ENCODE results near the gene LIN7A.
"Not testable (repeated sequence)": the region's sequence is repeated elsewhere in the genome, so short reads cannot be mapped to it uniquely, and the experiment has no call there.

The LIN7A gene

DNA sequence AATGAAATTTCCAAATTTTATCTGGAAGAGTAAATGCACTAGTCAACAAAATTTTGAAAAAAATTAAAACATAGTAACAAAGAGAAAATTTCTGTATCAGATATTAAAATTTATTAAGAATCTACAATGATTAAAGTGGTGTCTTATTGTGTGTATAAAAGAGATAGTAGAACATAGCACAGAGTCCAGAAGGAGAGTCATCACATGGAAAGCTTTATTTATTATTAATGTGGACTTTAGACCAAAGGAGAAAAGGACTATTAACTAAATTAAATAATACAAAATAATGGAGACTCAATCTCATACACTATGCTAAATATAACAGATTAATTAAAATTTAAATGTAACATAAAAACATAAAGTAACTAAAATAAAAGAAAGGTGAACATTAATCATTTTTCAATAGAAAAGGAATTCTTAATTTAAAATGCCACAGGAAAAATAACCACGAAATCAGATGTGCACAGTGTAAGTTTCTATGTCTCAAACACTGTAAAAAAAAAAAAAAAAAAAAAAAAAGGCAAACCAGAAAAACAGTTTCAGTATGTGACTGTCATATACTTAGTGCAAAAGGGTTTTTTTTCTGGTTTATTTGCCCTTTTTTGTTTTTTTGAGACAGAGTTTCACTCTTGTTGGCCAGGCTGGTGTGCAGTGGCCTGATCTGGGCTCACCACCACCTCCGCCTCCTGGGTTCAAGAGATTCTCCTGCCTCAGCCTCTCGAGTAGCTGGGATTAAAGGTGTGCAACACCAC, 125.6 kb downstream of the LIN7A start:
- no peak for DNase-seq (ENCODE audit: low read depth in 2 of 2, low spot score in 1 of 2)

GRCh38 chr12:80810874-80811273, 126.9 kb downstream of the LIN7A start:
- no peak for DNase-seq (ENCODE audit: low read depth in 2 of 2, low spot score in 1 of 2)

GRCh38 chr12:80807640-80808288, 130.0 kb downstream of the LIN7A start:
- DNase-seq (ENCODE audit: low read depth in 2 of 2, low spot score in 1 of 2): no peak

GRCh38 chr12:80805106-80805505, 132.6 kb downstream of the LIN7A start:
- no peak for DNase-seq (ENCODE audit: low read depth in 2 of 2, low spot score in 1 of 2)

GRCh38 chr12:80802652-80803400, 134.9 kb downstream of the LIN7A start:
- DNase-seq (ENCODE audit: low read depth in 2 of 2, low spot score in 1 of 2): no peak

- no peak for DNase-seq (ENCODE audit: low read depth in 2 of 2, low spot score in 1 of 2)
Measured at GRCh38 chr12:80798281-80798680, 139.5 kb downstream of the LIN7A start.

DNA sequence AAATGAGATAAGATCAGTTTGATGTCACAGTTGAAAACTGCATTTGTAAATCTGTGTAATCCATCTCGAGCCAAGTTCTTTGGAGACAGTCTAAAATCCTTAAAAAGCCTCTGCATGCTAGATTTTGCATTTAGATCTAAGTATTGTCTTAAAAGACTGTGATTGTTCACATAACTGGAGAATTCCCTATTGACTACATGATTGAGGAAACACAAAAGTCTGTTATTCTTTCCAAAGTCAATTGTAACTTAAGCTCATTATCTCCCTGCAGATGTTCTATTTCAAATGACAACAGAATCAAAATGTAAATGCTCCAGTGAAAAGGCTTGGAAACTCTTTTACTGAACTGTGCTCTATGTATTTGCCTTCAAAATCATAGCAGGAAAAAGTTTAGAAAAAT, 143.2 kb downstream of the LIN7A start:
- DNase-seq (ENCODE audit: low read depth in 2 of 2, low spot score in 1 of 2): no peak

GRCh38 chr12:80792861-80793260, 144.9 kb downstream of the LIN7A start:
- no peak for DNase-seq (ENCODE audit: low read depth in 2 of 2, low spot score in 1 of 2)

DNA sequence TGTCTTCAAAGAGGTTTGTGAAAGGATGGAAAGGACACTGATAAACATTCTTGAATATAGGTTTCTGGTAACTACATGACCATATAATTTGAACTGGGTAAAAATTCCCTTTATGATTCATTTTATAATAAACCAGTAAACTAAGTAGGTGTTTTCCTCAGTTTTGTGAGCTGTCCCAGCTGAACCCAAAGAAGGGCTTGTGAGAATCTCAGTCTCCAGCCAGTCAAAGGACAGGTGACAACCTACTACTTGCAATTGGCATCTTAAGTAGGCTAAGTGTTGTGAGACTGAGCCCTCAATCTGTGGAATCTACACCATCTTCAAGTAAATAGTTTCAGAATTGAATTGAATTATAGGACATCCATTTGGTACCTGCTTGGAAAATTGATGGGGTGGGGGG, 145.9 kb downstream of the LIN7A start:
- no peak for DNase-seq (ENCODE audit: low read depth in 2 of 2, low spot score in 1 of 2)

DNA sequence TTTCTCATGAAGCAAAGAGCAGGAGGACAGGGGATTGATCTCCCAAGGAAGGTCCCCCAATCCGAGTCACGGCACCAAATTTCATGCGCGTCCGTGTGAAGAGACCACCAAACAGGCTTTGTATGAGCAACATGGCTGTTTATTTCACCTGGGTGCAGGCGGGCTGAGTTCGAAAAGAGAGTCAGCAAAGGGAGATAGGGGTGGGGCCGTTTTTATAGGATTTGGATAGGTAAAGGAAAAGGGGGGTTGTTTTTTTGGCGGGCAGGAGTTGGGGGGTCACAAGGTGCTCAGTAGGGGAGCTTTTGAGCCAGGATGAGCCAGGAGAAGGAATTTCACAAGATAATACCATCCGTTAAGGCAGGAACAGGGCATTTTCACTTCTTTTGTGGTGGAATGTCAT, 149.3 kb downstream of the LIN7A start:
- DNase-seq (ENCODE audit: low read depth in 2 of 2, low spot score in 1 of 2): not testable (repeated sequence)

- DNase-seq (ENCODE audit: low read depth in 2 of 2, low spot score in 1 of 2): not testable (repeated sequence)
Measured at GRCh38 chr12:80782963-80783470, 154.7 kb downstream of the LIN7A start.

DNA sequence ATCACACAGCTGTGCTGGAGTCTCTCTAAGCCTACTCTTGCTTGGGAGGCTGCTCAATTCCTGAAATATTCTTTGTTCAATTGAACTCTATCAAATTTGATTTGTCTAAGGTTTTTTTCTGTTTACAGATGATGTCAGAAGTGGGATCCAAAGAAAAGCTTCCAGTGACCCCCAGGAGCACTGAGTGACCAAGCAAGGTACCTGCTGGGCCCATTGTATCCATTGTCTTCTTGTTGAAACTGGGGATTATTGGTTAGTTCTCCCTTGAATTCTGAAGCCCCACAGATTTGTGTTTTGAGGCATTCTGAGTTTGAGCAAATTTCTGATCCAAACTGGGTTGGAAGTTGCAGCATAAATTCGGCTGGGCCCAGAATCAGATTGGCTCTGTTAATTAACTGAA, 156.4 kb downstream of the LIN7A start:
- DNase-seq (ENCODE audit: low read depth in 2 of 2, low spot score in 1 of 2): no peak

- no peak for DNase-seq (ENCODE audit: low read depth in 2 of 2, low spot score in 1 of 2)
Measured at GRCh38 chr12:80780746-80781145, 157.0 kb downstream of the LIN7A start.

GRCh38 chr12:80778005-80778541, 159.7 kb downstream of the LIN7A start:
- no peak for DNase-seq (ENCODE audit: low read depth in 2 of 2, low spot score in 1 of 2)

DNA sequence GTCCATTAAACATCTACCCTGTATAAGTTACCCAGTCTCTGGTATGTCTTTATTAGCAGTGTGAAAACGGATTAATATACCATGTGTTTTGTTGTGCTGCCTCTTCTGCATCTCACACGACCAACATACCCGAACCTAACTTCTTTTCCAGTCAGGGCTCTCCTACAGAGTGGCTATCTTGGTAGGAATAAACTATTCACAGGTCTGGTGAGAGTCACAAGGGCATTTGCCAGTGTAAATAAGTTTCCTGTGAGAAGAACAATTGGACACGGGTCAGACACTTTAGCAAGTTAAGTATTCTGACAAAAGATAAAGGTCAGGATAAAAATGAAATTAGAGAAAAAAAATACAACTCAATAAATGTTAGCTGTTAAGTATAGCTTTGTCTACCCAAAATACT, 160.1 kb downstream of the LIN7A start:
- no peak for DNase-seq (ENCODE audit: low read depth in 2 of 2, low spot score in 1 of 2)

DNA sequence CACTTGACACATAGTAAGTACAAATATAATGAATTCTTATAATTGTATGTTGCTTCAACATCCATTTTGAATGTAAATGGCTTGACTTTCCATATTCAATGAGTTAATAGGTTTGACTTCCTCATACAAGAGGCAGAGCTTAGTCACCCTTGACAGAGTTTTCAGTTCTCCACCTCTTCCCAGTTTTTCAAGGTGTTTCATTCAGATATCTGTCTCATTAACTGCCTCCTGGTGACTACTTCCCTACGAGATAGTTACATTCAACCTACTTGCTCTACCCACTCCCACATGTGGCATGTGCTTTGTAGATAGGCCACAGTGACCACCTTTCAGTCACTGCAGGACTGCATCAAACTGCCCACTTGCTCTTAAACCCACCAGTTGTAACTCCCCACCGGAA, 161.0 kb downstream of the LIN7A start:
- DNase-seq (ENCODE audit: low read depth in 2 of 2, low spot score in 1 of 2): no peak

DNA sequence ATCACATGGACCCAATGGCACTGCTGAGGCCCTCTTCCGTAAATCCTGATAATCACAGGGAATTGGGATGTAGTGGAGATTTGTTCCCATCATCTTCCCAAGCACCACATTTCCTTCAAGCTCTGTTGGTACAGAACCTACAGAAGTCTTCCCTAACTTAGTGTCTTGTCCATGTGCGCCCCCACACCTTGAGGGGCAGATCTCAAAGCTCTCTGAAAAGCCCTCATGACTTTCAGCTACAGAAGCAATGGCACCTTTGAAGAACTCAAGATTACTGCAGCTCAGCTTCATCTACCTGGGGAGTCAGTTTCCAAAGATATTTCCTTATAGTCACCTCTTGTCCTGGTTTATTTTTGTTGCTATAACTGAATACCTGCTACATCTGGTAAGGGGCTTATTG, 166.8 kb downstream of the LIN7A start:
- no peak for DNase-seq (ENCODE audit: low read depth in 2 of 2, low spot score in 1 of 2)

- no peak for DNase-seq (ENCODE audit: low read depth in 2 of 2, low spot score in 1 of 2)
Measured at GRCh38 chr12:80769553-80770140, 168.1 kb downstream of the LIN7A start.

DNA sequence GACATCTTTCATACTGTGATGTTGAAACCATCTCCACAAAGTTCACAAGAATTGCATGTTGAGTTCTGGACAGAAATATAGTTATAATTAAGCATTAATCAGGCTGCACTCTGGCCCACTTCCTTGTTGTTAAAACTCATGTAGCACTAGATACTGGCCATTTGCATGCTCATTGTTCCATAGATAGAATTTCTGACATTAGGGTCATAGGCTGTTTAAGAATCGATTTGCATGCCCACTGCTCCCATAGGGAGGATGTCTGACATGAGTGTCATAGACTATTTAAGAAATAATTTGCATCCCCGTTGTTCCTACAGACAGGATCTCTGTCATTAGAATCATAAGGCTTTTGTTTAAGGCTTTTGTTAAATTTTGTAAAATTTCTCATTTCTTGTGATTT, 170.8 kb downstream of the LIN7A start:
- DNase-seq (ENCODE audit: low read depth in 2 of 2, low spot score in 1 of 2): no peak

DNA sequence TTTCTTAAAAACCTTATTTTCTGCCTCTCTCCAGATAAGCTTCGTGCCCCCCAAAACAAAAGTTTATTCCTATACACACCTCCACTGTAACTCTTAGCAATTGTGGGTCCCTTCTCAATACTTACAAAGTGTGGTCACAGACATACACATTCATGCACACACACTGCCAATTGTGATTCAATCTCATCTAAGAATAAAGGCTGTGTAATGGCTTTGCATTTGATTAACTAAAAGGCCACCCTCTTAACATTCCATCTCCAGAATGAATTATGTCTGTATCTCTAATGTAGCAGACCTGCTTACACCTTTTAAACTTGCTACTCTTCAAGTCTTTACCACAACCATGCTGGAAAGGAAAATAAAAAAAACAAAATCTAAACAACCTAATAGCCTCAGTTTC, 171.5 kb downstream of the LIN7A start:
- DNase-seq (ENCODE audit: low read depth in 2 of 2, low spot score in 1 of 2): no peak

DNA sequence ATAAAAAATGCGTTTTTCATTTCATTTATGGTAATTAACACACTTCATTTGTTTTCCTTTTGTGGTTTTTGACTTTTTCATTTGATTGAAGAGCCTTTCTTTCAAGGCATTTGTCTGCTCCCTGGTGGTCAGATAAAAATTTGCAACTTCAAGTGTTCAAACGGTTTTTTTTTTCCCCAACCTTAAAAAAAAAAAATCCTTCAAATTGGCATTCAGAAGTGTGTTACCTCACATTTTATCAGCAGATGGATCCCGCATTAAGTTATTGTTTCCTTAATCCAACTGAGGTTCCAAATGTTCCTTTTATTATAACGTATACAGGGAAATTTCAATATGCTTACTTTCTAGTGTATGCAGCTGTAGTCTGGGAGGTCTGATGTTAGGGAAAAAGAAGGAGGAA, 173.9 kb downstream of the LIN7A start:
- DNase-seq (ENCODE audit: low read depth in 2 of 2, low spot score in 1 of 2): no peak
